ENCODE data around the gene PPM1M. TPM values are rescaled to one million over a fixed set of nuclear protein-coding genes. Genes with fewer than 3 reads are reported as not detected.

Gene PPM1M
- total RNA-seq, 1 donor from 2014 or later, result 1.1 TPM

DNA sequence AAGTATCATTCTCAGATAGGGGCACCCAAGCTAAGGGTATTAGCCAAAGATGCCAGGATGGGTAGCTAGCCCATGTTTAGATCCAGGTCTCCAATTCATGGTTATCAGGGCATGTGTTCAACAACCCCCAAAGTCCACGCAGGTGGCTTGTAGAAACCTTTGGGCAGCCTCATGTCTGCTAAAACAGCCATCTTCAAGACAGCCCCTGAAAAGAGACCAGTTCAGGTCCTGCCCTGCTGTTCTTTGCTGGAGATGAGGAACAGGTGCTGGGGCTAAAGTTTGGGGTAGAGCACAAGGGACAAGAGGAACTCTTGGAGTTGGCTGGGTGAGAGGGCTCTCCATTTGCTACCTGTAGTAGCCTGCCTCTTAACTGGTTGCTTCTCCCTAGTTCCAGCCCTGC lies 4.6 kb downstream of the PPM1M start:
- peaks cover 2% of the 10 kb centered on the region for H4K20me1 ChIP-seq (ENCODE audit: low read depth)
- peaks cover 19% of the 10 kb centered on the region for H3K36me3 Mint-ChIP-seq

DNA sequence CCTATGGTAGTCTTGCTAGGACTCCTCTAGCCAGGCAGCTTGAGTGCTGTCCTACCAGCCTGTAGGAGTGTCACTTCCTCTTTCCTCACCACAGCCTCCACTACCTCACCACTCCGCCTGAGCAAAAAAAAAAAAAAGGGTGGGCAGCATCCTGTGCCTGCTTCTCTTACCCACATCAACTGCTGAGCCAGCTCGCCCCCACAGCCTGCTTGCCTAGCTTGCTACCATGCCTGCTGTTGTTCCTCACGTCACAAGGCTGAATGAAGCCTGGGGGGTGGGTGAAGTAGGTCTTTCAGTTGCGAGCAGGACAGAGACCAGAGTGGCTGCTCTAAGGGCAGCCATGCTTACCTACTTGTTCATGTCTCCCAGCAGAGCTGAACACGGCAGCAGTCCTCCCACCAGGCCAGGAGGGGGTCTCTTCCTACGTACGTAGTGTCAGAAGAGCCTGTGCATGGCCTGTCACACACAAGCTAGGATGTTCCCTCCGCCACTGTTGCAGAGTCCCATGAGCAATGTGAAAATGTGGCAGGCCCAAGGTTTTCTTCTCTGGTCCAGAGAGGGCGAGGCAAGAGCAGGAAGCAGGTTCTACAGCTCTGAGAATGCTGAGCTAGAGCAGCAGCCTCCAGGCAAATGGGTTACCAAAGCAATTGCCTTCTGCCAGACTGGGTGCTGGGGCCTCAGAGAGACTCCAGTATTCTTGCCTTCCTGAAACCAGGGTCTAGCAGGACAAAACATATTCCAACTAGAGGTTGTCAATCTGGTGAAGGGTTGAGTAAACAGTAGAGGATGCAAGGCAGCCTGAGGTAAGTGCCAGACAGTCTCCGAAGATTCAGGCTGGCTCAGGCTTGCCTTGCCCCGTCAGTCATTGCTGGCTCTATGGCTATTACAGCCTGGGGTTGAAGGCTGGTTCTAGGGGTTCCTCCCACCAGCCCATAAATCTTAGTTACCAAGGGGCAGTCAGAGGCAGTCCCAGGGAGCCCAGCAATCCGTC lies 8.1 kb downstream of the PPM1M start:
- Histone ChIP-seq H3K79me2 (ENCODE audit: low read depth) (no peaks in the 10 kb centered on the region), H3K36me3 (no peaks in the 10 kb centered on the region), H3K9ac (no peak overlapping the region), H2AFZ (replicated peaks) (no peak overlapping the region), H3K9me3 (ENCODE audit: low read depth) (no peaks in the 10 kb centered on the region), H3K4me1 (no peaks in the 10 kb centered on the region), H4K20me1 (ENCODE audit: low read depth) (peaks cover 11% of the 10 kb centered on the region), H3K4me3 (no peak overlapping the region), H3K27me3 (no peaks in the 10 kb centered on the region), H3K4me2 (no peak overlapping the region), H3F3A (ENCODE audit: low read depth) (no peaks in the 10 kb centered on the region), H3K27ac (no peak overlapping the region)
- H3K36me3 Mint-ChIP-seq, result peaks cover 43% of the 10 kb centered on the region
- no peak overlapping the region for H3K4me3 Mint-ChIP-seq
- no peak for TF ChIP-seq EZH2 (IDR thresholded peaks at IDR 0.05)
- no peak for TF ChIP-seq EZH2phosphoT487 (IDR thresholded peaks at IDR 0.05)
- no peak for TF ChIP-seq CTCF (IDR thresholded peaks at IDR 0.05)
- no peaks in the 10 kb centered on the region for H3K9me3 Mint-ChIP-seq
- H3K27ac Mint-ChIP-seq, result no peak overlapping the region
- H3K4me1 Mint-ChIP-seq, result no peaks in the 10 kb centered on the region
- DNase-seq (ENCODE audit: low spot score), result no peak
- H3K27me3 Mint-ChIP-seq (ENCODE audit: insufficient read depth, low read depth), result peaks cover 5% of the 10 kb centered on the region

More for the DNA sequence above, 4.6 kb downstream of the PPM1M start:
- Mint-ChIP-seq H3K27ac (peak overlapping the region; percentile 26), H3K4me3 (no peak overlapping the region), H3K27me3 (ENCODE audit: insufficient read depth, low read depth) (peaks cover 16% of the 10 kb centered on the region), H3K9me3 (no peaks in the 10 kb centered on the region), H3K4me1 (no peaks in the 10 kb centered on the region)
- H3K9me3 ChIP-seq (ENCODE audit: low read depth), result no peaks in the 10 kb centered on the region
- H3K27ac ChIP-seq, result no peak overlapping the region
- peaks cover 24% of the 10 kb centered on the region for H3K27me3 ChIP-seq
- peaks cover 12% of the 10 kb centered on the region for H3F3A ChIP-seq (ENCODE audit: low read depth)
- TF ChIP-seq EZH2 (IDR thresholded peaks at IDR 0.05) (no peak), CTCF (IDR thresholded peaks at IDR 0.05) (no peak), EZH2phosphoT487 (IDR thresholded peaks at IDR 0.05) (no peak)
- H3K4me3 ChIP-seq, result no peak overlapping the region
- H2AFZ ChIP-seq (replicated peaks), result no peak overlapping the region
- H3K36me3 ChIP-seq, result no peaks in the 10 kb centered on the region
- DNase-seq (ENCODE audit: low spot score), result no peak
- H3K4me1 ChIP-seq, result no peaks in the 10 kb centered on the region
- H3K79me2 ChIP-seq (ENCODE audit: low read depth), result no peaks in the 10 kb centered on the region
- H3K9ac ChIP-seq, result no peak overlapping the region
- H3K4me2 ChIP-seq, result no peak overlapping the region

GRCh38 chr3:52254608-52255007 lies 9.0 kb downstream of the PPM1M start:
- H3K9me3 Mint-ChIP-seq, result no peaks in the 10 kb centered on the region
- H3K4me3 ChIP-seq, result no peak overlapping the region
- no peaks in the 10 kb centered on the region for H3K27me3 ChIP-seq
- H3K79me2 ChIP-seq (ENCODE audit: low read depth), result no peaks in the 10 kb centered on the region
- no peaks in the 10 kb centered on the region for H3K9me3 ChIP-seq (ENCODE audit: low read depth)
- no peaks in the 10 kb centered on the region for H3F3A ChIP-seq (ENCODE audit: low read depth)
- TF ChIP-seq EZH2phosphoT487 (IDR thresholded peaks at IDR 0.05) (no peak), EZH2 (IDR thresholded peaks at IDR 0.05) (no peak), CTCF (IDR thresholded peaks at IDR 0.05) (no peak)
- no peak overlapping the region for H3K9ac ChIP-seq
- H3K36me3 ChIP-seq, result no peaks in the 10 kb centered on the region
- peaks cover 5% of the 10 kb centered on the region for H3K27me3 Mint-ChIP-seq (ENCODE audit: insufficient read depth, low read depth)
- no peak for DNase-seq (ENCODE audit: low spot score)
- peaks cover 46% of the 10 kb centered on the region for H3K36me3 Mint-ChIP-seq
- H3K4me1 Mint-ChIP-seq, result no peaks in the 10 kb centered on the region
- no peak overlapping the region for H3K27ac Mint-ChIP-seq
- no peak overlapping the region for H3K27ac ChIP-seq
- no peaks in the 10 kb centered on the region for H3K4me1 ChIP-seq
- no peak overlapping the region for H3K4me2 ChIP-seq
- peaks cover 11% of the 10 kb centered on the region for H4K20me1 ChIP-seq (ENCODE audit: low read depth)
- no peak overlapping the region for H2AFZ ChIP-seq (replicated peaks)
- H3K4me3 Mint-ChIP-seq, result no peak overlapping the region

All from neural progenitor cell (in vitro differentiated cells).